DOHH2 (cell line): ENCODE data around the gene AKAP13.

Experiments
- H3F3A ChIP-seq: fragments of 200-600 bp; sonication (generic), shearing (Covaris generic); 2 replicates; pipeline ENCODE4 v1.6.0; 2016; ENCODE audit warnings: antibody characterized with exemption, mild to moderate bottlenecking; ENCODE audit not compliant: control insufficient read depth, insufficient read depth
- H3K27ac ChIP-seq: fragments of 200-600 bp; sonication (generic); 2 replicates; pipeline ENCODE4 v1.5.1; 2014; ENCODE audit warnings: low read depth, mild to moderate bottlenecking, low read length, moderate library complexity
- H3K27me3 ChIP-seq: fragments of 200-600 bp; sonication (generic); 2 replicates; pipeline ENCODE4 v1.6.1; 2014; ENCODE audit warnings: mild to moderate bottlenecking, low read length, mixed read lengths; ENCODE audit not compliant: control insufficient read depth
- H3K36me3 ChIP-seq: fragments of 200-600 bp; sonication (generic); 2 replicates; pipeline ENCODE4 v1.6.1; 2014; ENCODE audit warnings: mild to moderate bottlenecking, low read length, moderate library complexity, mixed read lengths; ENCODE audit not compliant: control insufficient read depth
- H3K4me1 ChIP-seq: fragments of 200-600 bp; sonication (generic); 2 replicates; pipeline ENCODE4 v1.6.1; 2014; ENCODE audit warnings: mild to moderate bottlenecking, low read length, mixed read lengths; ENCODE audit not compliant: control insufficient read depth
- H3K4me2 ChIP-seq: fragments of 200-600 bp; sonication (generic); 2 replicates; pipeline ENCODE4 v1.6.0; 2014; ENCODE audit warnings: mild to moderate bottlenecking, low read length, moderate library complexity
- H3K4me3 ChIP-seq: fragments of 200-600 bp; sonication (generic); 2 replicates; pipeline ENCODE4 v1.5.1; 2014; ENCODE audit warnings: mild to moderate bottlenecking, low read length, mixed read lengths
- H3K79me2 ChIP-seq: fragments of 200-600 bp; sonication (generic); 2 replicates; pipeline ENCODE4 v1.6.1; 2014; ENCODE audit warnings: mild to moderate bottlenecking, low read length, mixed read lengths; ENCODE audit not compliant: control insufficient read depth
- H3K9me2 ChIP-seq: fragments of 200-600 bp; sonication (generic); replicated peaks from 2 replicates; pipeline ENCODE4 v1.6.1; 2014; ENCODE audit warnings: mild to moderate bottlenecking, low read length, mixed read lengths; ENCODE audit not compliant: control insufficient read depth
- H3K9me3 ChIP-seq: fragments of 200-600 bp; sonication (generic); 2 replicates; pipeline ENCODE4 v1.6.1; 2014; ENCODE audit warnings: antibody characterized with exemption, low read length, mixed read lengths; ENCODE audit not compliant: control insufficient read depth, insufficient read depth
- H4K20me1 ChIP-seq: fragments of 200-600 bp; sonication (generic); 2 replicates; pipeline ENCODE4 v1.6.0; 2014; ENCODE audit warnings: low read depth, mild to moderate bottlenecking, antibody characterized with exemption, low read length, moderate library complexity; ENCODE audit not compliant: control insufficient read depth, insufficient read depth
- CTCF ChIP-seq: fragments of 200-600 bp; sonication (generic); IDR thresholded peaks from one replicate; pipeline ENCODE4 v1.5.1; 2014; ENCODE audit warnings: antibody characterized with exemption, mild to moderate bottlenecking, low read depth, low read length; ENCODE audit not compliant: poor library complexity, severe bottlenecking
- EZH2phosphoT487 ChIP-seq: fragments of 200-600 bp; sonication (generic); IDR thresholded peaks from 2 replicates; pipeline ENCODE4 v1.6.1; 2017; ENCODE audit warnings: borderline replicate concordance, mild to moderate bottlenecking, antibody characterized with exemption, low read length, moderate library complexity, mixed read lengths

Gene AKAP13

GRCh38 chr15:85769182-85769900, 388.9 kb downstream of the AKAP13 start:
- Histone ChIP-seq H3F3A (no peaks in the 10 kb centered on the region), H3K4me2 (no peak overlapping the region)
- TF ChIP-seq CTCF: no peak
- TF ChIP-seq EZH2phosphoT487: no peak

GRCh38 chr15:85770096-85771041, 390.0 kb downstream of the AKAP13 start:
- no peaks in the 10 kb centered on the region; the same call in 1 of the 2 replicates for H4K20me1 ChIP-seq
- no peaks in the 10 kb centered on the region for H3F3A ChIP-seq
- H3K27me3 ChIP-seq: no peaks in the 10 kb centered on the region

More at GRCh38 chr15:85769182-85769900, 388.9 kb downstream of the AKAP13 start:
- Histone ChIP-seq H3K27me3 (no peaks in the 10 kb centered on the region), H4K20me1 (peaks cover 2% of the 10 kb centered on the region; the same call in 1 of the 2 replicates), H3K9me2 (no peaks in the 10 kb centered on the region), H3K4me3 (no peak overlapping the region), H3K79me2 (no peaks in the 10 kb centered on the region), H3K9me3 (no peaks in the 10 kb centered on the region), H3K4me1 (no peaks in the 10 kb centered on the region), H3K27ac (no peak overlapping the region), H3K36me3 (no peaks in the 10 kb centered on the region)

GRCh38 chr15:85771271-85771670, 390.9 kb downstream of the AKAP13 start:
- Histone ChIP-seq H3K27ac (no peak overlapping the region), H4K20me1 (no peaks in the 10 kb centered on the region; the same call in 1 of the 2 replicates), H3K79me2 (no peaks in the 10 kb centered on the region), H3K4me3 (no peak overlapping the region), H3K4me1 (no peaks in the 10 kb centered on the region), H3K27me3 (no peaks in the 10 kb centered on the region), H3F3A (no peaks in the 10 kb centered on the region), H3K9me2 (no peaks in the 10 kb centered on the region), H3K9me3 (no peaks in the 10 kb centered on the region), H3K36me3 (no peaks in the 10 kb centered on the region), H3K4me2 (no peak overlapping the region)
- TF ChIP-seq EZH2phosphoT487: no peak
- TF ChIP-seq CTCF: no peak

More at GRCh38 chr15:85770096-85771041, 390.0 kb downstream of the AKAP13 start:
- no peak overlapping the region for H3K4me3 ChIP-seq
- H3K36me3 ChIP-seq: no peaks in the 10 kb centered on the region
- TF ChIP-seq EZH2phosphoT487 (no peak), CTCF (no peak)
- no peak overlapping the region for H3K4me2 ChIP-seq
- H3K79me2 ChIP-seq: no peaks in the 10 kb centered on the region
- no peak overlapping the region for H3K27ac ChIP-seq
- H3K4me1 ChIP-seq: no peaks in the 10 kb centered on the region
- H3K9me2 ChIP-seq: no peaks in the 10 kb centered on the region
- H3K9me3 ChIP-seq: no peaks in the 10 kb centered on the region
